Pancreas (tissue), 10 donors: Measurements from ENCODE around the gene PPP1R3G. TPM values are rescaled to one million over a fixed set of nuclear protein-coding genes. Genes with fewer than 3 reads are reported as not detected.

Experiments
- ATAC-seq, 4 donors: fragments of 200-7000 bp; cut with Tn5 transposase; one replicate each; pipeline versions ENCODE4 v1.8.0 to v1.9.1; 2020; ENCODE audit warnings: mild to moderate bottlenecking in 4 of 4, moderate library complexity in 4 of 4
- DNase-seq, 6 donors: peaks; one replicate each; pipeline ENCODE4 v3.0.0-alpha.2; 2020
- FAIRE-seq: peaks from 2 replicates; lab custom pipeline; 2012; peaks lifted over from hg19 to GRCh38; lab: Jason Lieb, UNC
- H3K27ac ChIP-seq, 4 donors: fragments of 200-600 bp; sonication (generic); 1 replicate in 3 of 4; 2 replicates in 1 of 4; pipeline versions ENCODE4 v1.5.0 to v1.8.0; 2020
- H3K27me3 ChIP-seq, 4 donors: fragments of 200-600 bp; one replicate each; pipeline ENCODE4 v1.8.0; 2021
- H3K36me3 ChIP-seq, 3 donors: fragments of 200-600 bp; sonication (generic) in 1 of 3; one replicate each; pipeline versions ENCODE4 v1.5.0 to v1.8.0; 2020 to 2021
- H3K4me1 ChIP-seq, 3 donors: fragments of 200-600 bp; one replicate each; pipeline ENCODE4 v1.8.0; 2021
- H3K4me3 ChIP-seq, 4 donors: fragments of 200-600 bp; sonication (generic) in 2 of 4; one replicate each; pipeline versions ENCODE4 v1.5.0 to v1.8.0; 2020 to 2021
- H3K9me3 ChIP-seq, 4 donors: fragments of 200-600 bp; one replicate each; pipeline ENCODE4 v1.8.0; 2021
- WGBS, 2 donors: extraction: QIAGEN DNeasy Blood & Tissue Kit; methylation state at CpG; one replicate each; pipeline ENCODE4 v1.1.7; 2013; 5-methylcytosine and 5-hydroxymethylcytosine counted together
- intact Hi-C, 3 donors: fragments of 100-400 bp; cut with DNase I; formaldehyde crosslinking; loops; one replicate each; pipeline versions ENCODE4 v1.11.1 to v1.14.2; 2022
- polyA plus RNA-seq, 2 donors: library from polyadenylated mRNA; stranded (reverse); fragments of 200-250 nt; gene quantifications; one replicate each; pipeline ENCODE4 v1.2.3, GENCODE V29; 2013
- total RNA-seq, 6 donors: library from RNA; stranded (reverse); fragmentation: NEBNext Ultra II Directional in 4 of 6; extraction: Animal tissue kit (Norgen Biotek cat#: 25700) in 4 of 6; gene quantifications; one replicate each; pipeline versions ENCODE4 v1.2.1 to v1.2.4, GENCODE V29; 2021 to 2023
- TF ChIP-seq, protein P1 (sequence below), 4 donors: fragments of 200-600 bp; sonication (generic) in 3 of 4; IDR thresholded peaks; one replicate each; pipeline versions ENCODE4 v1.5.0 to v1.8.0; 2021; ENCODE audit warnings: antibody characterized with exemption in 4 of 4
- donor health status: healthy with polysubstance abuse.
- donor health status: DM: no; HTN: no; CAD: no; lungs with moderate emphysema.
- donor health status: DM: no; HTN: no; CAD: no.
- donor health status: control.
- donor health status: control.
- donor health status: Bipolar disorder and iron deficiency.
- donor health status: DM: yes; HTN: yes; CAD: no.
- donor health status: DM: no; HTN: no; CAD: no.
- donor health status: DM: no; HTN: no; CAD: no.
- donor health status: DM: yes; HTN: yes; CAD: no.

The PPP1R3G gene
- total and polyA plus RNA-seq, 8 donors: 0.04 to 0.24 (median 0.08) TPM; not detected in 2

DNA sequence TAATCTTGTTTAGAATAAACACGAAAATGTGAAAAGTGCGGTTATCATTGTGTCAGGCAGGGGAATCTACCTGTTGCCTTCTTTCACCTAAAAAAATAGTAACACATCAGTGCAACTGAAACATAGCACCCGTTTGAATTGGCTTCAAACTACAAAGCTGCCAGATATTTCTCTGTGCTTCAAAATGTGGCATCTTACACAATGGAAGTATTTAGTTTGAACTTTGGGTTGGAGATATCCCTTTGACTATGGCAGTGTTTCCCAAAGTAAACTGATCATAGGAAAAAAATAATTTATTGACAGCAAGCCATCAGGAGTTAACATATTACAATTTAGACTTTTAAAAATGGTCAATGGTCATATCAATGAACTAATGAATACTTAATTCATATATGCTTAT lies 3.6 kb downstream of the PPP1R3G start:
- Histone ChIP-seq H3K36me3 (no peaks in the 10 kb centered on the region), H3K9me3 (no peaks in the 10 kb centered on the region), H3K27me3 (peaks cover 0 to 4% (median 0%) of the 10 kb centered on the region in 4 donors), H3K27ac (no peak overlapping the region), H3K4me1 (peaks cover 0 to 3% (median 0%) of the 10 kb centered on the region in 3 donors), H3K4me3 (no peak overlapping the region)
- intact Hi-C loops: no loop called here
- 42 to 64% methylated on average over 3 of the region's 3 CpGs for WGBS, 2 donors
- FAIRE-seq (no peak), DNase-seq (no peak), ATAC-seq (no peak)
- TF ChIP-seq, protein P1, sequence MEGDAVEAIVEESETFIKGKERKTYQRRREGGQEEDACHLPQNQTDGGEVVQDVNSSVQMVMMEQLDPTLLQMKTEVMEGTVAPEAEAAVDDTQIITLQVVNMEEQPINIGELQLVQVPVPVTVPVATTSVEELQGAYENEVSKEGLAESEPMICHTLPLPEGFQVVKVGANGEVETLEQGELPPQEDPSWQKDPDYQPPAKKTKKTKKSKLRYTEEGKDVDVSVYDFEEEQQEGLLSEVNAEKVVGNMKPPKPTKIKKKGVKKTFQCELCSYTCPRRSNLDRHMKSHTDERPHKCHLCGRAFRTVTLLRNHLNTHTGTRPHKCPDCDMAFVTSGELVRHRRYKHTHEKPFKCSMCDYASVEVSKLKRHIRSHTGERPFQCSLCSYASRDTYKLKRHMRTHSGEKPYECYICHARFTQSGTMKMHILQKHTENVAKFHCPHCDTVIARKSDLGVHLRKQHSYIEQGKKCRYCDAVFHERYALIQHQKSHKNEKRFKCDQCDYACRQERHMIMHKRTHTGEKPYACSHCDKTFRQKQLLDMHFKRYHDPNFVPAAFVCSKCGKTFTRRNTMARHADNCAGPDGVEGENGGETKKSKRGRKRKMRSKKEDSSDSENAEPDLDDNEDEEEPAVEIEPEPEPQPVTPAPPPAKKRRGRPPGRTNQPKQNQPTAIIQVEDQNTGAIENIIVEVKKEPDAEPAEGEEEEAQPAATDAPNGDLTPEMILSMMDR (IDR thresholded peaks at IDR 0.05): no peak

GRCh38 chr6:5089481-5090438 lies 4.6 kb downstream of the PPP1R3G start:
- H3K4me1 ChIP-seq: peaks cover 0 to 3% (median 0%) of the 10 kb centered on the region in 3 donors
- intact Hi-C loops: no loop called here
- ATAC-seq (no peak), DNase-seq (no peak), FAIRE-seq (no peak)
- H3K36me3 ChIP-seq: no peaks in the 10 kb centered on the region
- H3K4me3 ChIP-seq: no peak overlapping the region
- H3K27ac ChIP-seq: no peak overlapping the region
- WGBS, 2 donors: 70 to 71% methylated on average over 5 of the region's 5 CpGs
- peaks cover 0 to 4% (median 0%) of the 10 kb centered on the region in 4 donors for H3K27me3 ChIP-seq
- H3K9me3 ChIP-seq: no peaks in the 10 kb centered on the region
- TF ChIP-seq, protein P1 (IDR thresholded peaks at IDR 0.05): no peak

DNA sequence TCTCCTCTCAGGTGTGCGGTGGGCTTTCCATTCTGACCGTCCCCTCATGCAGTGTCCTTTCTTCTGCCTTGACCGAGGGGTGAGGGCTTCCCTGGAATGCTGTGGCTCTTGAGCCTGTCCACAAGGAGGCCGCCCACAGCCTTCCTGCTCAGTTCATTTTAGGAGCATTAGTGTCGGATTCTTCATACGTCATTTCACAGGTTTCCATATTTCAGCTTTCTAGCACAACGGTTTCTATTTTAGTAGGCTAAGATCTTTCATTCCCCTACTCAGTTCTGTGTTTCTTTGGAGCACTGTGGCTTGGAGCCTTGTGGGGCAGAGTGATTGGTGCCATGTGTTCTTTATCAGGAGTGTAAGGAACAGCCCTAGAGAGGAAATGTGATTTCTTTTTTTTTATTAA lies 5.5 kb downstream of the PPP1R3G start:
- TF ChIP-seq, protein P1 (IDR thresholded peaks at IDR 0.05): no peak
- no peak overlapping the region for H3K27ac ChIP-seq
- WGBS, 2 donors: 77 to 80% methylated on average over 7 of the region's 7 CpGs
- intact Hi-C loops: no loop called here
- peaks cover 0 to 4% (median 0%) of the 10 kb centered on the region in 4 donors for H3K27me3 ChIP-seq
- DNase-seq (no peak), ATAC-seq (no peak), FAIRE-seq (no peak)
- H3K4me1 ChIP-seq: peaks cover 0 to 3% (median 0%) of the 10 kb centered on the region in 3 donors
- no peaks in the 10 kb centered on the region for H3K36me3 ChIP-seq
- H3K9me3 ChIP-seq: no peaks in the 10 kb centered on the region
- H3K4me3 ChIP-seq: no peak overlapping the region

- Histone ChIP-seq H3K27ac (no peak overlapping the region), H3K4me3 (no peak overlapping the region), H3K9me3 (no peaks in the 10 kb centered on the region), H3K4me1 (no peaks in the 10 kb centered on the region), H3K27me3 (peaks cover 0 to under 1% (median 0%) of the 10 kb centered on the region in 4 donors), H3K36me3 (no peaks in the 10 kb centered on the region)
- TF ChIP-seq, protein P1 (IDR thresholded peaks at IDR 0.05): no peak
- intact Hi-C loops: no loop called here
- DNase-seq (no peak), FAIRE-seq (no peak), ATAC-seq (no peak)
- WGBS, 2 donors: 79 to 90% methylated on average over 10 of the region's 10 CpGs
Observed at GRCh38 chr6:5091210-5092069, 6.3 kb downstream of the PPP1R3G start.
